Mucosa of rectum (tissue), 2 donors: ENCODE data around the gene CLCN6.

Experiments
- H3K27ac ChIP-seq, 2 donors: one replicate each; pipeline ENCODE4 v1.7.0; 2013; ENCODE audit warnings: inconsistent platforms in 2 of 2, low read depth in 2 of 2, low read length in 2 of 2
- H3K27me3 ChIP-seq, 2 donors: one replicate each; pipeline ENCODE4 v1.7.0; 2013; ENCODE audit warnings: low read length in 2 of 2; ENCODE audit not compliant: control insufficient read depth in 2 of 2, insufficient read depth in 2 of 2
- H3K36me3 ChIP-seq, 2 donors: one replicate each; pipeline ENCODE4 v1.7.0; 2013; ENCODE audit warnings: low read length in 2 of 2; ENCODE audit not compliant: control insufficient read depth in 2 of 2, insufficient read depth in 2 of 2
- H3K4me1 ChIP-seq, 2 donors: one replicate each; pipeline ENCODE4 v1.7.0; 2013; ENCODE audit warnings: low read length in 2 of 2, mild to moderate bottlenecking in 1 of 2; ENCODE audit not compliant: control insufficient read depth in 2 of 2, insufficient read depth in 2 of 2
- H3K4me3 ChIP-seq, 2 donors: one replicate each; pipeline ENCODE4 v1.7.0; 2013; ENCODE audit warnings: low read length in 2 of 2
- H3K9ac ChIP-seq, 2 donors: one replicate each; pipeline ENCODE4 v1.7.0; 2013; ENCODE audit warnings: low read length in 2 of 2, low read depth in 1 of 2, mild to moderate bottlenecking in 1 of 2
- H3K9me3 ChIP-seq, 2 donors: one replicate each; pipeline ENCODE4 v1.7.0; 2013; ENCODE audit warnings: low read length in 2 of 2; ENCODE audit not compliant: control insufficient read depth in 2 of 2
- donor health status: healthy.
- donor health status: Normal muscosa, but diverticular disease.

Gene CLCN6

GRCh38 chr1:11854519-11854918 lies 48.5 kb downstream of the CLCN6 start:
- H3K9me3 ChIP-seq, result no peaks in the 10 kb centered on the region
- H3K9ac ChIP-seq, result no peak overlapping the region
- H3K36me3 ChIP-seq, result no peaks in the 10 kb centered on the region
- H3K4me1 ChIP-seq, result no peaks in the 10 kb centered on the region
- peaks cover 11 to 21% of the 10 kb centered on the region in 2 donors for H3K27me3 ChIP-seq
- no peak overlapping the region for H3K4me3 ChIP-seq
- H3K27ac ChIP-seq, result no peak overlapping the region

DNA sequence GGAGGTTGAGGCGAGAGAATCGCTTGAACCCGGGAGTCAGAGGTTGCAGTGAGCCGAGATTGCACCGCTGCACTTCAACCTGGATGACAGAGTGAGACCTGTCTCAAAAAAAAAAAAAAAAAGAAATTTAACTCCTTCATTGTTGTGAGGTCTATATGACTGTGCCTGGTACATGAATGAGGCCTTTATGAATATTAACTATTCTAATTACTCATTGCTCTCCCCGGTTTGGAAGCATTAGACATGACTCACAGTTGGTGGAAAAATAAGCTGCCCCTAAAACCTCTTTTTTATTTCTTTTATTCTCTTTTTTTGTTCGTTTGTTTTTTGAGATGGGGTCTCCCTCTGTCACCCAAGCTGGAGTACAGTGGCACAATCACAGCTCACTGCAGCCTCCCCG lies 49.4 kb downstream of the CLCN6 start:
- Histone ChIP-seq H3K27ac (no peak overlapping the region), H3K9ac (no peak overlapping the region), H3K36me3 (no peaks in the 10 kb centered on the region), H3K4me1 (no peaks in the 10 kb centered on the region), H3K4me3 (no peak overlapping the region), H3K9me3 (no peaks in the 10 kb centered on the region), H3K27me3 (peaks cover 16 to 24% of the 10 kb centered on the region in 2 donors)

DNA sequence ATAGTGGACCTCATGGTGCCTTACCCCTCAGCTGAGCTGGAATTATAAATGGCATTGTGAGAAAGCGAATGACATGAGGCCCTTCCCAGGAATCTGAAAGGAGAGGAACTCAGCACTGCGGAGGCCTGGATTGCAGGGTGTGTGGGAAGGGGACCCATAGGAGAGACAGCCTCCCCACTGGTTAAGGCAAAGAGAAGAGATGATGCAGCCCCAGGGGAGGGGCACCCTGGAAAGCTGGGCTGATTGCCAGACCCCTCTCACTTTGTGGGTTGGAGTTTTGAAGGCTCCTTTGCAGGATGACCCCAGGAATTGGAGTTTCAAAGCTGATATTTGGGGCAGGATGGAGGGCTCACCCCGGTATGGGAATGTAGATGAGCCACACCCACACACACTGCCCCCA lies 50.7 kb downstream of the CLCN6 start:
- H3K9me3 ChIP-seq, result no peaks in the 10 kb centered on the region
- no peaks in the 10 kb centered on the region for H3K4me1 ChIP-seq
- H3K9ac ChIP-seq, result no peak overlapping the region
- H3K27me3 ChIP-seq, result peaks cover 21 to 26% of the 10 kb centered on the region in 2 donors
- H3K4me3 ChIP-seq, result no peak overlapping the region
- no peaks in the 10 kb centered on the region for H3K36me3 ChIP-seq
- no peak overlapping the region for H3K27ac ChIP-seq

DNA sequence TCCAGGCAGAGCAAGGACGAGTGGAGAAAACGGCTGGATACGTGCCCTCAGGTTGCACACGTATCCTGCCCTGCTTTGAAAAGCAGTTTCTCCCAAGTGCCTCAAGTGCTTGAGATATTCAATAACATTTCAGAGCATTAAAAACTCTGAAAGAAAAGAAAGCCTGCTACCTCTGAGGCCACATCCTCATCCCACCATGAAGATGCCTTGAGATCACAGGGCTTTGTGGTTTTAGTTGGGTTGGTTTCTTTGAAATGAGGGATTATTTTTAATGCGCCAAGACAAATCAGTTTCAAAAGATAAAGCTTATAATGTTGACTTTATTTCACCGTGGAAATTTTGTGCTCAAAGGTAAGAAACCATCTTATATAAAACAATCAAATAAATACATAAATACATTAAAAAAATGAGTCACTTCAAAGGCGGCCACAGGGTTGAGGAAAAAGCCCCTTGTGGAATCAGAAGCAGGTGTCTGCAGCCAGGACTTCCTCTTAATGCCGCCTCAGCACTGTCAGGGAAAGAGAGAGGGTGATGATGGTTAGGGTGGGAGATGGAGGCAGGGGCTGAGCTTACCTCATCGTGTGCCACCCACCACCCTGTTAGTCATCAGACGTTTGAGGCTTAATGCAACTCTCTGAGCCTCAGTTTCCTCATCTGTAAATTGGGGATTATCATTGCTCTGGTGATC lies 51.3 kb downstream of the CLCN6 start:
- peaks cover 21 to 26% of the 10 kb centered on the region in 2 donors for H3K27me3 ChIP-seq
- no peak overlapping the region for H3K9ac ChIP-seq
- no peaks in the 10 kb centered on the region for H3K9me3 ChIP-seq
- no peaks in the 10 kb centered on the region for H3K4me1 ChIP-seq
- no peak overlapping the region for H3K27ac ChIP-seq
- H3K36me3 ChIP-seq, result no peaks in the 10 kb centered on the region
- no peak overlapping the region for H3K4me3 ChIP-seq

DNA sequence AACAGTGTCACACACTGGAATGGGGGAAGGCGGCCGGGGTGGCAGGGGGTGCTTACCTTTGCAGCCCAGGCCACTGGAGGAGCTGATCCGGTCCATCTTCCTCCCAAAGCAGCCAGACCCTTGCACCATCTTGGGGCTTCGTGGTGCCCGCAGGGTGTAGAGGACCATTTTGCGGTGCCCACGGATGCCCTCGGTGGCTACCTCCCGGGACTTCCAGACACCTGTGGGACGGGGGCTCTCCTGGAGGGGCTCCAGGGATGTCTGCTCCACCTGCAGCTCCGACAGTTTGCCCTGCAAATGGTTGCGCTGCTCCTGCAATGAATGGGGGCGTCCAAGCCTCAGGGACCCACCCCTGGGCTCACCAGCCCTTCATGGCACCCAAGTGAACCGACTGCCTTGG lies 52.2 kb downstream of the CLCN6 start:
- H3K36me3 ChIP-seq, result no peaks in the 10 kb centered on the region
- H3K4me3 ChIP-seq, result no peak overlapping the region
- no peak overlapping the region for H3K27ac ChIP-seq
- H3K27me3 ChIP-seq, result peaks cover 21 to 26% of the 10 kb centered on the region in 2 donors
- no peak overlapping the region for H3K9ac ChIP-seq
- no peaks in the 10 kb centered on the region for H3K4me1 ChIP-seq
- no peaks in the 10 kb centered on the region for H3K9me3 ChIP-seq

DNA sequence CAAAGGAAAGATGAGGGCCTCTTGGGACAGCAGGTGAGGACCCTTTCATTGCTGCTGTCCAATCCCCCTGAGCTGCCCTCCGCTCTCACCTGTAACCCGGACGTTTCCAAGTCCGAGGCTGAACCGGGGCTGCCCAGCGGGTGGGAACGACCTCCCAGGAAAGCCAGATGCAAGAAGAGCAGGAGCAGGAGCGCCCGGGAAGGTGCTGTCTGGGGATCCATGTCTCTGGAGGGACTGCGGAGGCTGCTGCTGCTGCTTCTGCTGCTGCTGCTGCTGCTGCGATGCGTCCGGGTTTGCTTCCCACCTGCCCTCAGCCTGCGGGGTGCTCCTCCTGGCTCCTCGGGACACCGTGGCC lies 52.6 kb downstream of the CLCN6 start, which contains the start of gene NPPB:
NPPB (minus strand) TSS at position 333 of the 355 bp plus-strand sequence; CDS start at position 221, 112 bp downstream.
- no peak within 1 kb of the TSS for H3K9ac ChIP-seq
- H3K36me3 ChIP-seq, result no peaks in the 10 kb centered on the region
- H3K9me3 ChIP-seq, result no peaks in the 10 kb centered on the region
- H3K27ac ChIP-seq, result no peak within 1 kb of the TSS
- H3K27me3 ChIP-seq, result peaks cover 21 to 26% of the 10 kb centered on the region in 2 donors
- no peaks in the 10 kb centered on the region for H3K4me1 ChIP-seq
- H3K4me3 ChIP-seq, result no peak within 1 kb of the TSS

- Histone ChIP-seq H3K4me1 (no peaks in the 10 kb centered on the region), H3K27ac (no peak overlapping the region), H3K9me3 (no peaks in the 10 kb centered on the region), H3K4me3 (no peak overlapping the region), H3K36me3 (no peaks in the 10 kb centered on the region), H3K27me3 (peaks cover 21 to 26% of the 10 kb centered on the region in 2 donors), H3K9ac (no peak overlapping the region)
These were observed 53.2 kb downstream of the CLCN6 start for GRCh38 chr1:11858968-11859871.

DNA sequence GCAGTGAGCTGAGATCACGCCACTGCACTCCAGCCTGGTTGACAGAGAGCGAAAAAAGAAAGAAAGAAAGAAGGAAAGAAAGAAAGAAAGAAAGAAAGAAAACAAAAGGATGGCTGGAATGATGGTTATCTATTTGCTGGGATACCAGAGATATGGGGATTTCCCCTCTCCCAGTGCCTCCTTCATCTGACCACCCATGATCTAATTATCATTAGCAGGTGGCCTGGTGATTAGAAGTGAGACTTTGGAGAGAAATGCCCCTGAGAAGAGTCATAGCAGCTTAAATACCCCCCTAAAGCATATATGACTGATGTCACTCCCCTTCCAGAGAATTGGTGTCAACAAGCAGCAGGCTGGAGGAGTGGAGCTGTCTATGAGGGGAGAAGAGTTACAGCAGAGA lies 54.1 kb downstream of the CLCN6 start:
- no peaks in the 10 kb centered on the region for H3K36me3 ChIP-seq
- no peak overlapping the region for H3K9ac ChIP-seq
- H3K9me3 ChIP-seq, result no peaks in the 10 kb centered on the region
- no peak overlapping the region for H3K27ac ChIP-seq
- H3K4me3 ChIP-seq, result no peak overlapping the region
- H3K27me3 ChIP-seq, result peaks cover 21 to 23% of the 10 kb centered on the region in 2 donors
- no peaks in the 10 kb centered on the region for H3K4me1 ChIP-seq

- no peaks in the 10 kb centered on the region for H3K36me3 ChIP-seq
- no peak overlapping the region for H3K4me3 ChIP-seq
- no peak overlapping the region for H3K9ac ChIP-seq
- no peak overlapping the region for H3K27ac ChIP-seq
- H3K9me3 ChIP-seq, result no peaks in the 10 kb centered on the region
- peaks cover 21 to 23% of the 10 kb centered on the region in 2 donors for H3K27me3 ChIP-seq
- no peaks in the 10 kb centered on the region for H3K4me1 ChIP-seq
These were observed 54.6 kb downstream of the CLCN6 start for GRCh38 chr1:11860587-11860986.

DNA sequence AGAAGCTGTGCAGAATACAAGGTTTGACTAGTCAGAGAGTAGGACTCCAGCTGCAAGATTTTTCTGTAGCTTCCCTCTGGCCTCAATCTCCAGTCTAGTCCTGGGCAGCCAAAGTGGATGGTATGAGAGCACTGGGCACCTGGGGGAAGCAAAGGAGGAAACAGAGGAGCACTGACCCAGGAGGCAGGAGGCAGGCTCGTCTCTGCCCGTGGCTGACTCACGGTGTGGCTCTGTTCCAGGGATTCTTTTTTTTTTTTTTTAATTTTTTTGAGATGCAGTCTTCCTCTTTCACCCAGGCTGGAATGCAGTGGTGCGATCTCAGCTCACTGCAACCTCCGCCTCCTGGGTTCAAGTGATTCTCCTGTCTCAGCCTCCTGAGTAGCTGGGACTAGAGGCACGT lies 56.9 kb downstream of the CLCN6 start:
- H3K9ac ChIP-seq, result no peak overlapping the region
- H3K36me3 ChIP-seq, result no peaks in the 10 kb centered on the region
- no peak overlapping the region for H3K4me3 ChIP-seq
- H3K27ac ChIP-seq, result no peak overlapping the region
- no peaks in the 10 kb centered on the region for H3K4me1 ChIP-seq
- no peaks in the 10 kb centered on the region for H3K9me3 ChIP-seq
- H3K27me3 ChIP-seq, result peaks cover 15 to 19% of the 10 kb centered on the region in 2 donors
